Neural progenitor cell (in vitro differentiated cells): ENCODE measurements around the gene TMEM63C.

ENCODE experiments used
- EZH2 ChIP-seq: fragments of 200-600 bp; sonication (generic); IDR thresholded peaks from 2 replicates; pipeline ENCODE4 v1.6.1; 2017; ENCODE audit warnings: antibody characterized with exemption, mild to moderate bottlenecking, moderate library complexity
- EZH2phosphoT487 ChIP-seq: fragments of 200-600 bp; sonication (generic); IDR thresholded peaks from 2 replicates; pipeline ENCODE4 v1.6.1; 2017; ENCODE audit warnings: antibody characterized with exemption
- TF ChIP-seq, protein P1 (sequence below): fragments of 200-600 bp; sonication (generic); IDR thresholded peaks from 2 replicates; pipeline ENCODE4 v1.5.1; 2017; ENCODE audit warnings: antibody characterized with exemption, mild to moderate bottlenecking

DNA sequence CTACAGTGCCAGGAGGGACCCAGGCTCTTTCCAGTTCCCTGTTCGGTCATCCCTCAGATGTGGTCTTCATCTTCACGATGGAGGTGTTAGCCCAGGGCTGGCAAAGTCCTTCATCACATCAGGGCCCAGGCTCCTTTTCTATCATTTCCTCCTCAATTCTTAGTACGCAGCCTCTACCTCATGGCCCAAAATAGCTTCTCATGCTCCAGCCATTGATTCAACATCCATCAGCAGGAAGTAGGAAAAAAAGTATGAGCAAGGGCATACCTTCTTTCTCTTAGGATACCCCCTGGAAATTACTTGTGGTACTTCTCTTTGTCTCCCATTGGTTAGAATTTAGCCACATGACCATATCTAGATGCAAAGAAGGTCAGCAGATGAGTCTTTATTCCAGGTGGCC is 27.8 kb upstream of the TMEM63C start:
- TF ChIP-seq, protein P1, sequence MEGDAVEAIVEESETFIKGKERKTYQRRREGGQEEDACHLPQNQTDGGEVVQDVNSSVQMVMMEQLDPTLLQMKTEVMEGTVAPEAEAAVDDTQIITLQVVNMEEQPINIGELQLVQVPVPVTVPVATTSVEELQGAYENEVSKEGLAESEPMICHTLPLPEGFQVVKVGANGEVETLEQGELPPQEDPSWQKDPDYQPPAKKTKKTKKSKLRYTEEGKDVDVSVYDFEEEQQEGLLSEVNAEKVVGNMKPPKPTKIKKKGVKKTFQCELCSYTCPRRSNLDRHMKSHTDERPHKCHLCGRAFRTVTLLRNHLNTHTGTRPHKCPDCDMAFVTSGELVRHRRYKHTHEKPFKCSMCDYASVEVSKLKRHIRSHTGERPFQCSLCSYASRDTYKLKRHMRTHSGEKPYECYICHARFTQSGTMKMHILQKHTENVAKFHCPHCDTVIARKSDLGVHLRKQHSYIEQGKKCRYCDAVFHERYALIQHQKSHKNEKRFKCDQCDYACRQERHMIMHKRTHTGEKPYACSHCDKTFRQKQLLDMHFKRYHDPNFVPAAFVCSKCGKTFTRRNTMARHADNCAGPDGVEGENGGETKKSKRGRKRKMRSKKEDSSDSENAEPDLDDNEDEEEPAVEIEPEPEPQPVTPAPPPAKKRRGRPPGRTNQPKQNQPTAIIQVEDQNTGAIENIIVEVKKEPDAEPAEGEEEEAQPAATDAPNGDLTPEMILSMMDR: no peak
- TF ChIP-seq EZH2 (no peak), EZH2phosphoT487 (no peak)
